PC-9 (cell line): ENCODE measurements around the gene RNF168.

Experiments used
- EZH2 ChIP-seq: fragments of 200-600 bp; sonication (generic); IDR thresholded peaks from 2 replicates; pipeline ENCODE4 v1.8.0; 2017; ENCODE audit warnings: antibody characterized with exemption, low read depth
- TF ChIP-seq, protein P1 (sequence below): fragments of 200-600 bp; sonication (generic); conservative IDR thresholded peaks from 2 replicates; pipeline ENCODE4 v1.6.1; 2017; ENCODE audit warnings: mixed run types, antibody characterized with exemption, mild to moderate bottlenecking, moderate library complexity

DNA sequence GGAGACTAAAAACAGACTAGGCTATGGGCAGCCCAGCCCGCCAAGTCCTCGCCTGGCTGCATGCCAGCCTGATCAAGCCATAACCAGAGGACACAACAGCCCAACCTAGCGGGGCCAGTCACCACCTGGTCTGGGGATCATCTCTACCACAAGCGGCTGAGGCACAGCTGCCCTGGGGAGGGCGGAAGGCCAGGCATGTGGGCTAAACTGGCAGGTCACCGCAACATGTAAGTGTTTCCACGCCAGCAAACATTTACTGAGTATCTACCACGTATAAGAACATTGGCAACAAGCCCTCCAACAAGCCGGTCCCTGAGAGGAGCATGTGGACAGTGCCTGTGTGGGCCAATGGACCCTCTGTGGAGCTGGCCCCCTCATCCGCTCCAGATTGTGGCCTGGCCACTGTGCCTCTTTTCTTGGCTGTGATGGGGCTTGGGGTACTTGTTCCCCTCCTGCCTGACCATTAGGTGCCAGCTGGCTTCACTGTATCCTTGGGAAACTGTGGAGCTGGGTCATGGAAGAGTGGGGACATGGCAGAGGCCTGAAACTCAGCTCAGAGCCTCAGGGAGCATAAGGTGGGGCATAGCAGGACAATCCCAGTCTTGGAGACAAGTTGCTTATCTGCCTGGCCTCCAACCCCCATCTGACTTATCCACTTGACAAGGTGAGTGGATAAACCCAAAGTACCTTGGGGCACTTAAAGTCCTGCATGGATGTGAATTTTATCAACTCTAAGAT lies 80.4 kb downstream of the RNF168 start:
- TF ChIP-seq, protein P1, sequence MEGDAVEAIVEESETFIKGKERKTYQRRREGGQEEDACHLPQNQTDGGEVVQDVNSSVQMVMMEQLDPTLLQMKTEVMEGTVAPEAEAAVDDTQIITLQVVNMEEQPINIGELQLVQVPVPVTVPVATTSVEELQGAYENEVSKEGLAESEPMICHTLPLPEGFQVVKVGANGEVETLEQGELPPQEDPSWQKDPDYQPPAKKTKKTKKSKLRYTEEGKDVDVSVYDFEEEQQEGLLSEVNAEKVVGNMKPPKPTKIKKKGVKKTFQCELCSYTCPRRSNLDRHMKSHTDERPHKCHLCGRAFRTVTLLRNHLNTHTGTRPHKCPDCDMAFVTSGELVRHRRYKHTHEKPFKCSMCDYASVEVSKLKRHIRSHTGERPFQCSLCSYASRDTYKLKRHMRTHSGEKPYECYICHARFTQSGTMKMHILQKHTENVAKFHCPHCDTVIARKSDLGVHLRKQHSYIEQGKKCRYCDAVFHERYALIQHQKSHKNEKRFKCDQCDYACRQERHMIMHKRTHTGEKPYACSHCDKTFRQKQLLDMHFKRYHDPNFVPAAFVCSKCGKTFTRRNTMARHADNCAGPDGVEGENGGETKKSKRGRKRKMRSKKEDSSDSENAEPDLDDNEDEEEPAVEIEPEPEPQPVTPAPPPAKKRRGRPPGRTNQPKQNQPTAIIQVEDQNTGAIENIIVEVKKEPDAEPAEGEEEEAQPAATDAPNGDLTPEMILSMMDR = no peak
- no peak for TF ChIP-seq EZH2
